IMR-90 (cell line): Measurements from ENCODE around the gene U2AF1. TPM values are rescaled to one million over a fixed set of nuclear protein-coding genes. Genes with fewer than 3 reads are reported as not detected.
"Not testable (repeated sequence)": the region's sequence is repeated elsewhere in the genome, so short reads cannot be mapped to it uniquely, and the experiment has no call there.

ENCODE experiments used
- ATAC-seq: fragments of 200-7000 bp; cut with Tn5 transposase; 2 replicates; pipeline ENCODE4 v1.9.1; 2020; ENCODE audit warnings: low read depth, mild to moderate bottlenecking, moderate library complexity
- BruUV-seq: library from RNA; stranded (reverse); fragments of 400-500 nt; replicated peaks from 2 replicates; lab custom pipeline; 2021; lab: Mats Ljungman, UMichigan
- CTCF ChIA-PET: fragments of 300-600 bp; formaldehyde crosslinking; extraction: SDS; loops from one replicate; lab custom pipeline; 2021; ENCODE audit warnings: antibody characterized with exemption; lab: Yijun Ruan, JAX
- POLR2A ChIA-PET: fragments of 300-600 bp; sonication (Branson Sonifier 250); formaldehyde crosslinking; loops from one replicate; lab custom pipeline; 2022; ENCODE audit warnings: antibody characterized with exemption; ENCODE audit not compliant: unreplicated experiment; lab: Charles Lee
- DNase-seq: peaks from one replicate; pipeline ENCODE4 v3.0.0; 2013
- H2AFZ ChIP-seq: replicated peaks from 2 replicates; pipeline ENCODE3; 2013; ENCODE audit warnings: low read length, mild to moderate bottlenecking; ENCODE audit not compliant: poor library complexity
- H2AK5ac ChIP-seq: 2 replicates; pipeline ENCODE4 v1.6.1; 2013; ENCODE audit warnings: low read depth, low read length, inconsistent platforms
- H2AK9ac ChIP-seq: replicated peaks from 2 replicates; pipeline ENCODE3; 2013; ENCODE audit warnings: mild to moderate bottlenecking, low read depth, low read length, moderate library complexity; ENCODE audit not compliant: poor library complexity
- H2BK120ac ChIP-seq: 2 replicates; pipeline ENCODE4 v1.6.1; 2013; ENCODE audit warnings: low read depth, low read length, inconsistent platforms
- H2BK15ac ChIP-seq: 3 replicates; pipeline ENCODE4 v1.6.1; 2013; ENCODE audit warnings: low read depth, low read length, inconsistent platforms
- H2BK20ac ChIP-seq: 2 replicates; pipeline ENCODE4 v1.6.1; 2013; ENCODE audit warnings: low read depth, mild to moderate bottlenecking, inconsistent platforms, low read length, moderate library complexity
- H2BK5ac ChIP-seq: 2 replicates; pipeline ENCODE4 v1.6.1; 2013; ENCODE audit warnings: mild to moderate bottlenecking, low read depth, low read length, inconsistent platforms; ENCODE audit not compliant: poor library complexity, severe bottlenecking
- H3K14ac ChIP-seq: replicated peaks from 2 replicates; pipeline ENCODE4 v1.6.1; 2013; ENCODE audit warnings: low read depth, low read length, inconsistent platforms
- H3K18ac ChIP-seq: 2 replicates; pipeline ENCODE4 v1.6.1; 2013; ENCODE audit warnings: low read depth, low read length, control low read depth
- H3K23ac ChIP-seq: 2 replicates; pipeline ENCODE4 v1.6.1; 2013; ENCODE audit warnings: low read depth, low read length, inconsistent platforms
- H3K27ac ChIP-seq: 2 replicates; pipeline ENCODE4 v1.5.1; 2013; ENCODE audit warnings: mild to moderate bottlenecking, control low read depth, low read length; ENCODE audit not compliant: insufficient read depth
- H3K27me3 ChIP-seq: 2 replicates; pipeline ENCODE4 v1.6.1; 2013; ENCODE audit warnings: low read length; ENCODE audit not compliant: control insufficient read depth, insufficient read depth
- H3K36me3 ChIP-seq: 2 replicates; pipeline ENCODE4 v1.6.1; 2013; ENCODE audit warnings: low read length, mixed read lengths; ENCODE audit not compliant: control insufficient read depth, insufficient read depth
- H3K4ac ChIP-seq: 2 replicates; pipeline ENCODE4 v1.6.1; 2013; ENCODE audit warnings: low read depth, low read length, inconsistent platforms
- H3K4me1 ChIP-seq: 2 replicates; pipeline ENCODE4 v1.6.1; 2013; ENCODE audit warnings: low read length, mixed read lengths; ENCODE audit not compliant: control insufficient read depth, insufficient read depth
- H3K4me2 ChIP-seq: 2 replicates; pipeline ENCODE4 v1.6.1; 2013; ENCODE audit warnings: low read depth, mild to moderate bottlenecking, control low read depth, low read length, moderate library complexity
- H3K4me3 ChIP-seq: 2 replicates; pipeline ENCODE4 v1.5.1; 2013; ENCODE audit warnings: low read depth, mild to moderate bottlenecking, control low read depth, low read length, moderate library complexity; ENCODE audit not compliant: insufficient read depth
- H3K56ac ChIP-seq: 2 replicates; pipeline ENCODE4 v1.6.1; 2013; ENCODE audit warnings: low read length, inconsistent platforms; ENCODE audit not compliant: insufficient read depth; ENCODE audit errors: extremely low read depth
- H3K79me1 ChIP-seq, 2 experiments: 2 replicates each; pipeline ENCODE4 v1.6.1; 2013; ENCODE audit warnings: low read length in 2 of 2, inconsistent platforms in 1 of 2, low read depth in 1 of 2
- H3K9ac ChIP-seq: 2 replicates; pipeline ENCODE4 v1.6.1; 2013; ENCODE audit warnings: low read depth, low read length, control low read depth
- H3K9me1 ChIP-seq: 2 replicates; pipeline ENCODE4 v1.6.1; 2013; ENCODE audit warnings: low read length, inconsistent platforms; ENCODE audit not compliant: insufficient read depth
- H3K9me3 ChIP-seq: 2 replicates; pipeline ENCODE4 v1.6.1; 2013; ENCODE audit warnings: low read length; ENCODE audit not compliant: control insufficient read depth, insufficient read depth
- H4K20me1 ChIP-seq: 2 replicates; pipeline ENCODE4 v1.6.1; 2013; ENCODE audit warnings: low read length, inconsistent platforms; ENCODE audit not compliant: insufficient read depth
- H4K5ac ChIP-seq: 2 replicates; pipeline ENCODE4 v1.6.1; 2013; ENCODE audit warnings: mild to moderate bottlenecking, low read depth, low read length, control low read depth
- H4K8ac ChIP-seq, 2 experiments: 2 replicates each; pipeline ENCODE4 v1.6.1; 2013; ENCODE audit warnings: low read depth in 2 of 2, low read length in 2 of 2, control low read depth in 1 of 2, inconsistent platforms in 1 of 2
- H4K91ac ChIP-seq: 2 replicates; pipeline ENCODE4 v1.6.1; 2013; ENCODE audit warnings: low read depth, low read length, inconsistent platforms; ENCODE audit not compliant: insufficient read depth
- WGBS, 2 experiments: methylation state at CpG; one replicate each; pipeline versions ENCODE4 v1.1.5 to v1.1.7; 2013; ENCODE audit warnings: missing lambda C conversion rate in 2 of 2; ENCODE audit not compliant: insufficient read length in 1 of 2; ENCODE audit errors: extremely low coverage in 2 of 2; 5-methylcytosine and 5-hydroxymethylcytosine counted together
- dilution Hi-C: fragments of 300-500 bp; cut with HindIII; formaldehyde crosslinking; loops from one replicate; pipeline ENCODE4 v1.14.3; 2018; ENCODE audit warnings: low sequenced_read_pairs; ENCODE audit not compliant: unreplicated experiment
- in situ Hi-C: fragments of 300-500 bp; cut with MboI; formaldehyde crosslinking; loops from 3 replicates; pipeline ENCODE4 v1.14.3; 2019; ENCODE audit warnings: low sequenced_read_pairs, inconsistent platforms, mixed read lengths
- intact Hi-C: fragments of 100-400 bp; cut with micrococcal nuclease; formaldehyde crosslinking; loops from 2 replicates; pipeline ENCODE4 v1.10.0; 2022
- polyA plus RNA-seq, 3 experiments: library from polyadenylated mRNA; depleted of rRNA; stranded (reverse); fragments of >200 nt; gene quantifications; 2 replicates each; pipeline ENCODE4 v1.2.3, GENCODE V29; 2012; ENCODE audit warnings: low replicate concordance in 1 of 3
- total RNA-seq: library from RNA; depleted of rRNA; stranded (reverse); fragments of >200 nt; gene quantifications from 2 replicates; pipeline ENCODE4 v1.2.3, GENCODE V29; 2012

U2AF1 gene
- total and polyA plus RNA-seq, 2 of the 4 experiments (the other 2 are of a cell fraction), result 6.5 to 8.5 TPM

DNA sequence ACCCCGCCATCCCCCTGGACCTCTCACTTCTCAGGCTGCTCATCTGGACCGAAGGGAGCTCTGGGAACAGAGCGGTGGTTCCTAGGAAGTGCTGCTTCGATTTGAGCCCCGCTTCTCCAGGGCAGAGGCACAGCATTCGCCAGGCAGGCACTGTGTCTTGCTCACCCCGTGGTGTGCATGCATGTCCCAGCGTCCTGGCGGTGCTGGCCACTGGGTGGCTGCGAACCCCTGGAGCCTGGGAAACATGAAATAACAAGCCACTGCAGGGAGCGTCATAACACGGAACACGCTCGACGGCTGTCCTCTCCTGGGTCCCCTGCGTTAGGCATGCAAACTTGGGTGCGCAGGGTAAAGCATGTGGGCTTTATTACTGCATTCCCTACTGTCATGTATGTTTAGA lies 17.9 kb downstream of the U2AF1 start:
- H3K4me1 ChIP-seq, H4K5ac ChIP-seq, H3K4me2 ChIP-seq, H3K9me3 ChIP-seq, in situ Hi-C loops, H2BK120ac ChIP-seq, H3K27me3 ChIP-seq, DNase-seq, H3K9ac ChIP-seq, H2BK5ac ChIP-seq, H3K23ac ChIP-seq, ATAC-seq, POLR2A ChIA-PET, H3K27ac ChIP-seq, intact Hi-C loops, H3K4me3 ChIP-seq, H2BK15ac ChIP-seq, H3K9me1 ChIP-seq, H3K18ac ChIP-seq, H4K91ac ChIP-seq, H3K4ac ChIP-seq, H4K20me1 ChIP-seq, H4K8ac ChIP-seq, CTCF ChIA-PET, H3K36me3 ChIP-seq, H2BK20ac ChIP-seq, H2AK9ac ChIP-seq, H3K79me1 ChIP-seq, H3K56ac ChIP-seq, BruUV-seq, dilution Hi-C loops, H3K14ac ChIP-seq, H2AFZ ChIP-seq, H2AK5ac ChIP-seq: not testable (repeated sequence)
- WGBS, 2 experiments, result no CpG with 5 or more reads among the region's 17 CpGs

DNA sequence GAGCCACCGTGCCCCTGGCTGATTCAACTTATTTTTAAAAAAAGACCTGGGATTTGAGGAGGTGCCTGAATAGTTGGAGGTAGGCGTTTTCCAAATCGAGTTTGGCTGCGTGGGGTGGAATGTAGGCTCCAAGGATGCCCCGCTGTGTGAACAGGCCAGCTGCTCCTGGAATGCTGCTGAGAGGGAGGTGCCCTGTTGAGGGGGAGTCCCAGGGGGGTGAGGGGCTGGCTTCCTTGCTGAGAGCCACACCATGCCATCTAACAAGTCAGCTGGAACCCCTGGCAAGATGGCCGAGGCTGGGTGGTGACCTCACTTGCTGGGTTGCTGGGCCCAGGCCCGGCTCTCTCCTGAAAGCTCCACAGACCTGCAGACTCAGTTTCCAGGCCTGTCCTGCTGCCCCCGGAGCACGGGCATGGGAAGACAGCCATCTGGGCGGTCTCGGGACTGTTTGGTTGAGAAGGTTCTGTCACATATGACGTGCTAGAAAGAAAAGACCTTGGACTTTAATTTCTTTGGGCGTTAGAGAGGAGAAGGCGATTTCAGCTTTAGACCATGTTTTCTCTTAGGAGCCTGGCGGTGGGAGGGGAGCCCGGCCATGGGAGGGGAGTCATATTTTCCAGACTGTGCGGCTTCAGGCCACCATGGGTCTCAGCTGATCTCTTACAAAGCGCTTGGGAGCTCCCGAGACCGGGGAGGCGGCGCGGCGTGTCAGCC lies 24.6 kb downstream of the U2AF1 start:
- dilution Hi-C loops, H3K4me2 ChIP-seq, in situ Hi-C loops, ATAC-seq, intact Hi-C loops, H2BK5ac ChIP-seq, H3K4ac ChIP-seq, H2BK15ac ChIP-seq, POLR2A ChIA-PET, BruUV-seq, CTCF ChIA-PET, H3K27ac ChIP-seq, H2BK120ac ChIP-seq, H4K91ac ChIP-seq, H3K23ac ChIP-seq, H3K4me3 ChIP-seq, H3K79me1 ChIP-seq, H3K56ac ChIP-seq, H3K9ac ChIP-seq, H3K9me3 ChIP-seq, H4K8ac ChIP-seq, H2AK5ac ChIP-seq, DNase-seq, H3K27me3 ChIP-seq, H3K18ac ChIP-seq, H3K9me1 ChIP-seq, H4K20me1 ChIP-seq, H3K36me3 ChIP-seq, H3K4me1 ChIP-seq, H2BK20ac ChIP-seq, H2AFZ ChIP-seq, H3K14ac ChIP-seq, H4K5ac ChIP-seq, H2AK9ac ChIP-seq: not testable (repeated sequence)
- no CpG with 5 or more reads among the region's 24 CpGs for WGBS, 2 experiments
